HG03097 (cell line): ENCODE data around the gene ARRB1.

ENCODE experiments used
- ATAC-seq: cut with Tn5 transposase; IDR thresholded peaks from one replicate; pipeline ENCODE4 v1.9.1; 2021; ENCODE audit not compliant: unreplicated experiment, low FRiP score

The ARRB1 gene

GRCh38 chr11:75303544-75304224 is 47.8 kb downstream of the ARRB1 start:
- ATAC-seq, result no peak

GRCh38 chr11:75302371-75302770 is 49.1 kb downstream of the ARRB1 start:
- ATAC-seq, result no peak

- no peak for ATAC-seq
These were observed 49.7 kb downstream of the ARRB1 start for GRCh38 chr11:75301601-75302345.

- ATAC-seq, result no peak
These were observed 50.3 kb downstream of the ARRB1 start for GRCh38 chr11:75301131-75301530.

DNA sequence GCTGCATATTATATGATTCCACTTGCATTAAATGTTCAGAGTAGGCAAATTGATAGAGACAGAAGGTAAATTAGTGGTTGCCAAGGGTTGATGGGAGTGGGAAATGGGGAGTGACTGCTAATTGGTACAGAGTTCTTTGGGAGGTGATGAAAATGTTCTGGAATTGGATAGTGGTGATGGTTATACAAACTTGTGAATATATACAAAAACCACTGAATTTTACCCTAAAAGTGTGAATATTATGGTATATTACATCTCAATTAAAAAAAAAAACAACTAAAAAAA is 52.5 kb downstream of the ARRB1 start:
- ATAC-seq, result no peak

GRCh38 chr11:75298191-75298975 is 53.1 kb downstream of the ARRB1 start:
- no peak for ATAC-seq

DNA sequence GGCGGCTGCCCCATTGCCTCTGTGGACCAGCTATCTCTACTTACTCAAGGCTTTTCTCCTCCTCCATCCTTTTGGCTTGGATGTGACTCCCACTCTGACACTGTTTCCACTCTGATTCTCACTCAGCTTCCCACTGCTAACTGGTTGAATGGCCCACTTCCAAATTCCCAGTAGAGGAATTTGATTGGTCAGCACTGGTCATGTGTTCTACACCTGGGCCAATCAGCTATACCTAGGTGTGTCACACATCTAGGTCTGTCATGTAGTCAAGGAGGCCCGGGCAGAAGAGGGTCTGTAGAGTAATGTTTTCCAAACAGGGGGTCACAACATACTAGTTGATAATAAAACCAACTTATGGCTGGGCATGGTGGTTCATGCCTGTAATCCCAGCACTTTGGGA is 57.6 kb downstream of the ARRB1 start:
- ATAC-seq, result no peak

GRCh38 chr11:75292943-75293342 is 58.5 kb downstream of the ARRB1 start:
- no peak for ATAC-seq

- no peak for ATAC-seq
These were observed 59.7 kb downstream of the ARRB1 start for GRCh38 chr11:75291741-75292140.

GRCh38 chr11:75289919-75290318 is 61.5 kb downstream of the ARRB1 start:
- no peak for ATAC-seq

DNA sequence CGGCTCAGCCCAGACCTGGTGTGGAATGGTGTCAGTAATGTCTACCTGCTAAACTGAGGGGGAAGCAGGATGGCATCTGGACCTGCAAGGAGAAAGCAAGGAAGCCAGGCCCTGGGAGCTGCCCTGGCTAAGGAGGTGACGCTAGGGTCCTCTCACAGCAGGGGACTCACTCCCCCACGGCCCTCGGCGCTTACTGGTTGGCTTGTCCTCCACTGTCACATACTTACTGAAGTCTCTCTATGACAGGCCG is 62.0 kb downstream of the ARRB1 start:
- no peak for ATAC-seq

GRCh38 chr11:75287579-75287978 is 63.9 kb downstream of the ARRB1 start:
- no peak for ATAC-seq

- no peak for ATAC-seq
These were observed 64.5 kb downstream of the ARRB1 start for GRCh38 chr11:75286826-75287465.

GRCh38 chr11:75285776-75286360 is 65.6 kb downstream of the ARRB1 start:
- ATAC-seq, result no peak

GRCh38 chr11:75283391-75283931 is 68.0 kb downstream of the ARRB1 start:
- ATAC-seq, result no peak

- ATAC-seq, result no peak
These were observed 69.9 kb downstream of the ARRB1 start for GRCh38 chr11:75281469-75282095.

- no peak for ATAC-seq
These were observed 70.5 kb downstream of the ARRB1 start for GRCh38 chr11:75280770-75281468.

DNA sequence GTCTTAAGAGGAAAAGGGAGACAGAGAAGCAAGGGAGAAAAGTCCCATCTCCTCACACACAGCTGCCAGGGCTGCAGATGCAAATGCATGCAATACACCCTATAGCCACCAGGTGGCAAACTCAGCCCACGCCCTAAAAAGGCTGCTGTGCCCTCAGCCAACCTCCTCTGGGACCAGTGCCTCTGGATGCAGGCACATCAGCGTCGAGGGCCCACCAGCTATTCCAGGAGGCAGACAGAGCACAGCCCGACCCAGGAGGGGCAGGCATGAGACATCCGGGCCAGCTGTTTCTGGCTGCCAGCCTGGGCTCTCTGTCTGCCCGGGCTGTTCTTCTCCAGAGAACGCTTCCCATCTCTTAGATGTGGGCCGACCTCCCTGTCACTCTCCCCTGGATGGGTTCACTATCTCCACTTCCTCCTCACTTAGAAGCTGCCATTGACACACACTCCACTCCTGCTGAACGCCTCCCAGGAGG is 71.2 kb downstream of the ARRB1 start:
- ATAC-seq, result no peak

GRCh38 chr11:75279273-75279672 is 72.2 kb downstream of the ARRB1 start:
- ATAC-seq, result no peak
